GM18499 (cell line): ENCODE results near the gene FLNB.

Experiments
- ATAC-seq: cut with Tn5 transposase; IDR thresholded peaks from one replicate; pipeline ENCODE4 v1.9.1; 2021; ENCODE audit warnings: moderate number of reproducible peaks; ENCODE audit not compliant: insufficient read depth, unreplicated experiment

Gene FLNB

DNA sequence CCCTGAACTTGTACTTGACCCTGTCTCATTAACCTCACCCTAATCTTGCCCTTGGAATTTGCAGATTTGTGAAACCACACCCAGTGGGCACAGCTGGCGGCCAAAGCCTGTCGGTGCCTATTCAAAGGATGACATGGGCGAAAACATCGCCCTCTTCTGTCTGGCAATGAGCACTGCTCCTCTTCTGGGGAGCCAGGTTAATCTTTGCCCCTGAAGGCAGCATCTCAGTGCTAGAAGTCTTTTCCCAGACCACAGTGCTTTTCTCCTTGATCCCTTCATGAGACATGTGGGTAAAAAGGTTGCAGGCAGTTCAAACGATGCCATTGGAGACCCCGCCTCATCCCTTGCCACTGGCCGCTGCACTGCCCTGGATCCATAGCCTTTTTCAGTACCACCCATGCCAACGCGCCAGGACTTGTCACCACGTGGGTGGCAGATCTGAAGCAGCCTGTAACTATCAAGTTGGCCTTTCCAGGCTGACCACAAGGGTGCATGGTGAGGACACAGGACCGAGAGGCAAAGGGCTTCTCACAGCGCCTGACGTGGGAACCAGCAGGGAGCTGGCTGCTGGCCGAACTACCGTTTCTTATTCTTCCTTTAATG lies 209.1 kb downstream of the FLNB start:
- no peak for ATAC-seq

DNA sequence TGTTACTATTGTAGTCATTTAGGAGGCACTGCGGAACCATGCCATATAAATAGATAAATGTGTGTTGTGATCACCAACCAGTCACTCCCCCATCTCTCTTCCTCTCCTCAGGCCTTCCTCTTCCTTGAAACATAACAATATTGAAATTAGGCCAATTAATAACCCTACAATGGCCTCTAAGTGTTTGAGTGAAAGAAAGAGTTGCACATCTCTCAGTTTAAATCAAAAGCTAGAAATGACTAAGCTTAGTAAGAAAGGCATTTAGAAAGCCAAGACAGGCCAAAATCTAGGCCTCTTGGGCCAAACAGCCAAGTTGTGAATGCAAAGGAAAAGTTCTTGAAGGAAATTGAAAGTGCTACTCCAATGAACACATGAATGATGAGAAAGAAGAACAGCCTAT lies 210.7 kb downstream of the FLNB start:
- ATAC-seq, result no peak
